Panc1 (cell line): ENCODE results near the gene ACSL1. TPM values are rescaled to one million over a fixed set of nuclear protein-coding genes. Genes with fewer than 3 reads are reported as not detected.

ENCODE experiments used
- ATAC-seq: fragments of 200-7000 bp; cut with Tn5 transposase; 2 replicates; pipeline ENCODE4 v1.9.1; 2020; ENCODE audit warnings: mild to moderate bottlenecking, moderate library complexity
- BruUV-seq: library from RNA; stranded (reverse); fragments of 400-500 nt; replicated peaks from 2 replicates; lab custom pipeline; 2021; lab: Mats Ljungman, UMichigan
- CTCF ChIA-PET: fragments of 300-600 bp; sonication (Branson Sonifier 250); formaldehyde crosslinking; loops from one replicate; lab custom pipeline; 2022; ENCODE audit warnings: antibody characterized with exemption; lab: Charles Lee
- POLR2A ChIA-PET: fragments of 300-600 bp; sonication (Branson Sonifier 250); formaldehyde crosslinking; loops from one replicate; lab custom pipeline; 2022; ENCODE audit warnings: antibody characterized with exemption; lab: Charles Lee
- DNase-seq: peaks from one replicate; pipeline ENCODE4 v3.0.0-alpha.2; 2010; ENCODE audit warnings: low read depth, low spot score
- H3K27ac ChIP-seq: 2 replicates; pipeline ENCODE4 v1.5.1; 2011; ENCODE audit warnings: mild to moderate bottlenecking, low read length, inconsistent platforms
- H3K27me3 ChIP-seq: fragments of 200-500 bp; sonication (Bioruptor generic); 2 replicates; pipeline ENCODE4 v1.6.0; 2014; ENCODE audit warnings: low read length, inconsistent platforms; ENCODE audit not compliant: control insufficient read depth, insufficient read depth
- H3K36me3 ChIP-seq: fragments of 200-500 bp; sonication (Bioruptor generic); 2 replicates; pipeline ENCODE4 v1.5.1; 2014; ENCODE audit warnings: inconsistent platforms, mild to moderate bottlenecking, low read length, moderate library complexity; ENCODE audit not compliant: control insufficient read depth, insufficient read depth
- H3K4me1 ChIP-seq: 2 replicates; pipeline ENCODE4 v1.5.1; 2011; ENCODE audit warnings: inconsistent platforms, mild to moderate bottlenecking, low read length, moderate library complexity; ENCODE audit not compliant: control insufficient read depth, insufficient read depth
- H3K4me3 ChIP-seq, 2 experiments: 2 replicates each; pipeline ENCODE4 v1.5.1; 2011 to 2012; ENCODE audit warnings: low read depth in 2 of 2, low read length in 2 of 2, mild to moderate bottlenecking in 2 of 2, inconsistent platforms in 1 of 2, moderate library complexity in 1 of 2
- H3K9me3 ChIP-seq: fragments of 200-500 bp; sonication (Bioruptor generic); 2 replicates; pipeline ENCODE4 v1.5.1; 2014; ENCODE audit warnings: low read depth, mild to moderate bottlenecking, inconsistent platforms, low read length, moderate library complexity; ENCODE audit not compliant: control insufficient read depth, insufficient read depth
- CTCF ChIP-seq: fragments of 450-650 bp; IDR thresholded peaks from 2 replicates; pipeline ENCODE4 v1.5.1; 2017; ENCODE audit warnings: mild to moderate bottlenecking
- POLR2AphosphoS5 ChIP-seq: IDR thresholded peaks from 2 replicates; pipeline ENCODE4 v1.6.1; 2012; ENCODE audit warnings: mild to moderate bottlenecking, low read depth, low read length, moderate library complexity
- REST ChIP-seq, 2 experiments: IDR thresholded peaks; 2 replicates each; pipeline ENCODE4 v1.6.1; 2011 to 2012; ENCODE audit warnings: low read depth in 2 of 2, control low read depth in 1 of 2, low read length in 1 of 2, mild to moderate bottlenecking in 1 of 2, moderate library complexity in 1 of 2; ENCODE audit not compliant: insufficient read depth in 1 of 2
- SIN3A ChIP-seq: IDR thresholded peaks from 2 replicates; pipeline ENCODE4 v1.6.1; 2012; ENCODE audit warnings: low read depth, mild to moderate bottlenecking, low read length, moderate library complexity, borderline replicate concordance; ENCODE audit not compliant: insufficient read depth
- TCF7L2 ChIP-seq: IDR thresholded peaks from 2 replicates; pipeline ENCODE4 v1.6.1; 2011; ENCODE audit warnings: mild to moderate bottlenecking, low read depth, low read length, inconsistent platforms
- in situ Hi-C: cut with HindIII; loops from 2 replicates; pipeline ENCODE4 v1.10.0; 2016; ENCODE audit warnings: low sequenced_read_pairs, low pct_unique_long_range_greater_than_20kb
- intact Hi-C: fragments of 100-400 bp; cut with micrococcal nuclease; formaldehyde crosslinking; loops from one replicate; pipeline ENCODE4 v1.10.0; 2022; ENCODE audit not compliant: unreplicated experiment
- total RNA-seq: library from RNA; stranded (reverse); gene quantifications from one replicate; pipeline ENCODE4 v1.2.1, GENCODE V29; 2021; ENCODE audit not compliant: unreplicated experiment

Gene ACSL1
- total RNA-seq, 1 experiment from 2014 or later, result 15.4 TPM

GRCh38 chr4:184804621-184805020 is 21.1 kb downstream of the ACSL1 start:
- ATAC-seq (no peak), DNase-seq (no peak)
- ChIA-PET CTCF (no interaction called here), POLR2A (no interaction called here)
- BruUV-seq, result no TSS peak
- Histone ChIP-seq H3K36me3 (no peaks in the 10 kb centered on the region), H3K4me1 (peaks cover 8% of the 10 kb centered on the region; the same call in 1 of the 2 replicates), H3K27me3 (no peaks in the 10 kb centered on the region), H3K9me3 (no peaks in the 10 kb centered on the region), H3K27ac (no peak overlapping the region), H3K4me3 (no peak overlapping the region)
- intact Hi-C loops, result no loop called here
- TF ChIP-seq REST (IDR thresholded peaks at IDR 0.05; ENCODE audit: insufficient read depth in 1 of 2, low read depth in 2 of 2, low read length in 1 of 2) (no peak), CTCF (no peak), TCF7L2 (no peak), SIN3A (no peak), POLR2AphosphoS5 (no peak)
- in situ Hi-C loops, result no loop called here

GRCh38 chr4:184803874-184804273 is 21.9 kb downstream of the ACSL1 start:
- no peak overlapping the region for H3K4me3 ChIP-seq
- TF ChIP-seq TCF7L2 (no peak), CTCF (no peak), SIN3A (no peak), REST (IDR thresholded peaks at IDR 0.05; ENCODE audit: insufficient read depth in 1 of 2, low read depth in 2 of 2, low read length in 1 of 2) (no peak), POLR2AphosphoS5 (no peak)
- CTCF ChIA-PET, result no interaction called here
- H3K4me1 ChIP-seq, result peaks cover 8% of the 10 kb centered on the region; the same call in 1 of the 2 replicates
- DNase-seq (no peak), ATAC-seq (no peak)
- H3K27me3 ChIP-seq, result no peaks in the 10 kb centered on the region
- no TSS peak for BruUV-seq
- no peaks in the 10 kb centered on the region for H3K36me3 ChIP-seq
- H3K27ac ChIP-seq, result no peak overlapping the region
- no peaks in the 10 kb centered on the region for H3K9me3 ChIP-seq
- in situ Hi-C loops, result no loop called here
- intact Hi-C loops, result no loop called here
- POLR2A ChIA-PET, result no interaction called here
